ENCODE data around the gene EDN3.

DNA sequence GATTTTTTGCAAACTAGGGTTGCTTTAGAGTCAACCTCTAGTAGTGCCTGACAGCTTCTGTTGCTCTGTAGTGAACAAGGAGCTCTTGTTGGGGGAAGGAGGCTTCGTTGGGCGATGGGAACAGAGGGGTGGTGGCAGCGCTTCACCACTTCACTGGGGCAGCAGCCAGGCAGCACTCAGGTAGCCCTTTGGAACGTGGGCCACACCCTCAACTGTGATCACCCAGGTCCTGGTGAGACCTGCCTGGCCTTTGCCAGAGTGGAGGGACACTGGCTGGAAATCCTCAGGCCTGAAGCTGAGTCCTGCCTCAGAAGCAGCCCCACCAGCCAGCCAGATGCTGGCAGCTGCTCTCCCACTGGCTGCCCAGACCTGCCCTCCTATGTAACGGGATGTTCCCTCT is 10.4 kb upstream of the EDN3 start:
- TF ChIP-seq POLR2AphosphoS5 (IDR thresholded peaks at IDR 0.05; ENCODE audit: low read depth) (no peak), CREB1 (CRISPR knock-in tag; IDR thresholded peaks at IDR 0.05; ENCODE audit: low read depth) (no peak), ZNF331 (CRISPR knock-in tag; IDR thresholded peaks at IDR 0.05; ENCODE audit: low read depth) (no peak), JUNB (IDR thresholded peaks at IDR 0.05; ENCODE audit: unreplicated experiment) (no peak), EZH2 (IDR thresholded peaks at IDR 0.05; ENCODE audit: low read depth, unreplicated experiment) (no peak), STAT1 (IDR thresholded peaks at IDR 0.05; ENCODE audit: unreplicated experiment) (no peak), EZH2phosphoT487 (IDR thresholded peaks at IDR 0.05; ENCODE audit: unreplicated experiment) (no peak)
- TF ChIP-seq, protein P1, sequence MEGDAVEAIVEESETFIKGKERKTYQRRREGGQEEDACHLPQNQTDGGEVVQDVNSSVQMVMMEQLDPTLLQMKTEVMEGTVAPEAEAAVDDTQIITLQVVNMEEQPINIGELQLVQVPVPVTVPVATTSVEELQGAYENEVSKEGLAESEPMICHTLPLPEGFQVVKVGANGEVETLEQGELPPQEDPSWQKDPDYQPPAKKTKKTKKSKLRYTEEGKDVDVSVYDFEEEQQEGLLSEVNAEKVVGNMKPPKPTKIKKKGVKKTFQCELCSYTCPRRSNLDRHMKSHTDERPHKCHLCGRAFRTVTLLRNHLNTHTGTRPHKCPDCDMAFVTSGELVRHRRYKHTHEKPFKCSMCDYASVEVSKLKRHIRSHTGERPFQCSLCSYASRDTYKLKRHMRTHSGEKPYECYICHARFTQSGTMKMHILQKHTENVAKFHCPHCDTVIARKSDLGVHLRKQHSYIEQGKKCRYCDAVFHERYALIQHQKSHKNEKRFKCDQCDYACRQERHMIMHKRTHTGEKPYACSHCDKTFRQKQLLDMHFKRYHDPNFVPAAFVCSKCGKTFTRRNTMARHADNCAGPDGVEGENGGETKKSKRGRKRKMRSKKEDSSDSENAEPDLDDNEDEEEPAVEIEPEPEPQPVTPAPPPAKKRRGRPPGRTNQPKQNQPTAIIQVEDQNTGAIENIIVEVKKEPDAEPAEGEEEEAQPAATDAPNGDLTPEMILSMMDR (conservative IDR thresholded peaks at IDR 0.05; ENCODE audit: low read depth in 2 of 2) = no peak
- TF ChIP-seq, protein P2, sequence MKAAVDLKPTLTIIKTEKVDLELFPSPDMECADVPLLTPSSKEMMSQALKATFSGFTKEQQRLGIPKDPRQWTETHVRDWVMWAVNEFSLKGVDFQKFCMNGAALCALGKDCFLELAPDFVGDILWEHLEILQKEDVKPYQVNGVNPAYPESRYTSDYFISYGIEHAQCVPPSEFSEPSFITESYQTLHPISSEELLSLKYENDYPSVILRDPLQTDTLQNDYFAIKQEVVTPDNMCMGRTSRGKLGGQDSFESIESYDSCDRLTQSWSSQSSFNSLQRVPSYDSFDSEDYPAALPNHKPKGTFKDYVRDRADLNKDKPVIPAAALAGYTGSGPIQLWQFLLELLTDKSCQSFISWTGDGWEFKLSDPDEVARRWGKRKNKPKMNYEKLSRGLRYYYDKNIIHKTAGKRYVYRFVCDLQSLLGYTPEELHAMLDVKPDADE (IDR thresholded peaks at IDR 0.05) = no peak
- TF ChIP-seq, protein P3, sequence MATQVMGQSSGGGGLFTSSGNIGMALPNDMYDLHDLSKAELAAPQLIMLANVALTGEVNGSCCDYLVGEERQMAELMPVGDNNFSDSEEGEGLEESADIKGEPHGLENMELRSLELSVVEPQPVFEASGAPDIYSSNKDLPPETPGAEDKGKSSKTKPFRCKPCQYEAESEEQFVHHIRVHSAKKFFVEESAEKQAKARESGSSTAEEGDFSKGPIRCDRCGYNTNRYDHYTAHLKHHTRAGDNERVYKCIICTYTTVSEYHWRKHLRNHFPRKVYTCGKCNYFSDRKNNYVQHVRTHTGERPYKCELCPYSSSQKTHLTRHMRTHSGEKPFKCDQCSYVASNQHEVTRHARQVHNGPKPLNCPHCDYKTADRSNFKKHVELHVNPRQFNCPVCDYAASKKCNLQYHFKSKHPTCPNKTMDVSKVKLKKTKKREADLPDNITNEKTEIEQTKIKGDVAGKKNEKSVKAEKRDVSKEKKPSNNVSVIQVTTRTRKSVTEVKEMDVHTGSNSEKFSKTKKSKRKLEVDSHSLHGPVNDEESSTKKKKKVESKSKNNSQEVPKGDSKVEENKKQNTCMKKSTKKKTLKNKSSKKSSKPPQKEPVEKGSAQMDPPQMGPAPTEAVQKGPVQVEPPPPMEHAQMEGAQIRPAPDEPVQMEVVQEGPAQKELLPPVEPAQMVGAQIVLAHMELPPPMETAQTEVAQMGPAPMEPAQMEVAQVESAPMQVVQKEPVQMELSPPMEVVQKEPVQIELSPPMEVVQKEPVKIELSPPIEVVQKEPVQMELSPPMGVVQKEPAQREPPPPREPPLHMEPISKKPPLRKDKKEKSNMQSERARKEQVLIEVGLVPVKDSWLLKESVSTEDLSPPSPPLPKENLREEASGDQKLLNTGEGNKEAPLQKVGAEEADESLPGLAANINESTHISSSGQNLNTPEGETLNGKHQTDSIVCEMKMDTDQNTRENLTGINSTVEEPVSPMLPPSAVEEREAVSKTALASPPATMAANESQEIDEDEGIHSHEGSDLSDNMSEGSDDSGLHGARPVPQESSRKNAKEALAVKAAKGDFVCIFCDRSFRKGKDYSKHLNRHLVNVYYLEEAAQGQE (IDR thresholded peaks at IDR 0.05; ENCODE audit: unreplicated experiment) = no peak

All from GM23338 (cell line).